Cardiac muscle cell (in vitro differentiated cells and primary cell): ENCODE results near the gene ZNF148. TPM values are rescaled to one million over a fixed set of nuclear protein-coding genes. Genes with fewer than 3 reads are reported as not detected.

Experiments
- DNase-seq, 2 donors: peaks; one replicate each; pipeline versions ENCODE4 v3.0.0 to v3.0.0-alpha.2; 2010 to 2017; ENCODE audit warnings: low read depth in 1 of 2, low spot score in 1 of 2
- H3K27ac ChIP-seq: fragments of 200-600 bp; sonication (generic); 2 replicates; pipeline ENCODE4 v1.5.1; 2016
- H3K27me3 ChIP-seq: fragments of 200-600 bp; sonication (generic); 2 replicates; pipeline ENCODE4 v1.6.0; 2016; ENCODE audit warnings: control low read depth
- H3K36me3 ChIP-seq: fragments of 200-600 bp; sonication (generic); 2 replicates; pipeline ENCODE4 v1.5.1; 2016; ENCODE audit warnings: control low read depth
- H3K4me1 ChIP-seq: fragments of 200-600 bp; sonication (generic); 2 replicates; pipeline ENCODE4 v1.8.1; 2017; ENCODE audit warnings: low read depth, mild to moderate bottlenecking, mixed run types
- H3K4me3 ChIP-seq: fragments of 200-600 bp; sonication (generic); 2 replicates; pipeline ENCODE4 v1.5.1; 2016; ENCODE audit warnings: mild to moderate bottlenecking
- H3K9me3 ChIP-seq: fragments of 200-600 bp; sonication (generic); 2 replicates; pipeline ENCODE4 v1.5.1; 2017; ENCODE audit warnings: low read depth, mild to moderate bottlenecking, control low read depth
- CTCF ChIP-seq: IDR thresholded peaks from 2 replicates; pipeline ENCODE4 v1.5.1; 2012; ENCODE audit warnings: low read depth, mild to moderate bottlenecking, low read length
- polyA plus RNA-seq: library from polyadenylated mRNA; unstranded; fragments of >200 nt; fragmentation: Nextera tagmentation; extraction: Ambion mirVana; gene quantifications from 2 replicates; pipeline ENCODE4 v1.2.1, GENCODE V29; 2016
- total RNA-seq: library from RNA; depleted of rRNA; stranded (reverse); fragments of >200 nt; gene quantifications from 2 replicates; pipeline ENCODE4 v1.2.3, GENCODE V29; 2016

The ZNF148 gene
- total and polyA plus RNA-seq, 2 experiments from 2014 or later, result 26.1 to 29.4 TPM

DNA sequence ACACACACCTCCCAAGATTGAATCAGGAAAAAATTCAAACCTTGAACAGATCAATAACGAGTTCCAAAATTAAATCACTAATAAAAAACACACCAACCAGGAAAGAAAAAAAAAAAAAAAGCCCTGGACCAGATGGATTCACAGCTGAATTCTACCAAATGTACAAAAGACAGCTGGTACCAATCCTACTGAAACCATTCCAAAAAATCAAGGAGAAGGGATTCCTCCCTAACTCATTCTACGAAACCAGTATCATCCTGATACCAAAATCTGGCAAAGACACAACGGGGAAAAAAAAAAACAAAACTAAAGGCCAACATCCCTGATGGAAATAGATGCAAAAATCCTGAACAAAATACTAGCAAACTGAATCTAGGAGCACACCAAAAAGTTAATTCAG is 108.2 kb downstream of the ZNF148 start:
- Histone ChIP-seq H3K4me3 (no peak overlapping the region), H3K9me3 (no peaks in the 10 kb centered on the region), H3K27ac (no peak overlapping the region), H3K36me3 (peaks cover 14% of the 10 kb centered on the region), H3K4me1 (no peaks in the 10 kb centered on the region), H3K27me3 (no peaks in the 10 kb centered on the region)
- DNase-seq, result peak in 1 of 2 donors; percentile 14
- TF ChIP-seq CTCF, result no peak

DNA sequence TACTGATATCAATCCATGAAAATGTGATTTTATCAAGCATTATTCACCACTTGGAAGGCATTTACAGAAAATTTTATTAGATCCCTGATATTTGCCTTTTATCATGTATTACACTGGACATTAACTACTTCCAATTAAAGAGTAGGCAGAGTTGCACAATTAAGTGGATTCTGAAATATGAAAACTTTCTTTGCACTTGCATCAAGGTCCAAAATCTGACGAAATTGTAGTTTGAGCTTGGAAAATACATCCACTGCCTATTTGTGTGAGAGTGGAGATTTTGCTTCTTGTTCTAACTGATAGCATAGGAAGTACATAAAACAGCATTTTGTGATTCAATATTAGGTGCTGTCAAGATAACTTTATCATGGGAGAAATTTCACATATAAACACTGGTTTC is 113.0 kb downstream of the ZNF148 start:
- H3K4me1 ChIP-seq, result peaks cover 4% of the 10 kb centered on the region
- TF ChIP-seq CTCF, result no peak
- H3K27me3 ChIP-seq, result no peaks in the 10 kb centered on the region
- H3K9me3 ChIP-seq, result peaks cover under 1% of the 10 kb centered on the region
- H3K4me3 ChIP-seq, result no peak overlapping the region
- peak in 1 of 2 donors; percentile 25 for DNase-seq
- no peak overlapping the region for H3K27ac ChIP-seq
- H3K36me3 ChIP-seq, result peaks cover 5% of the 10 kb centered on the region

DNA sequence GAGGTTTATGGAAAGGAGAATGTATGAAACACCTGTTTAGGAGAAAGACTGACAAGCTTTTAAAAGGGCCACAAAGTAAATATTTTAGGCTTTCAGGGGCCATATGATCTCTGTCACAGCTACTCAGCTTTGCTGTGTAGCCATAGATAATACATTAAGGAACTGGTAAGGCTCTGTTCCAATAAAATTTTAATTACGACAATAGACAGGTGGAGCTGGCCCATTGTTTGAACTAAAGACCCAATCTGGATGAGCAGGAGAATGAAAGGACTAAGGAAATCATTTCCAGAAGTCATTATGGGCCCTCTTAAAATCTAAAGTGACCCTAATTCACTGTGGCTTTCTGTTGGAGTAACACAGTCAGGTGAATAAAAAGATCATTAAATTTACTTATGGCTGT is 114.1 kb downstream of the ZNF148 start:
- TF ChIP-seq CTCF, result no peak
- Histone ChIP-seq H3K36me3 (peaks cover 5% of the 10 kb centered on the region), H3K9me3 (peaks cover 2% of the 10 kb centered on the region), H3K4me1 (peaks cover 4% of the 10 kb centered on the region), H3K27me3 (no peaks in the 10 kb centered on the region), H3K4me3 (no peak overlapping the region), H3K27ac (no peak overlapping the region)
- no peak for DNase-seq

DNA sequence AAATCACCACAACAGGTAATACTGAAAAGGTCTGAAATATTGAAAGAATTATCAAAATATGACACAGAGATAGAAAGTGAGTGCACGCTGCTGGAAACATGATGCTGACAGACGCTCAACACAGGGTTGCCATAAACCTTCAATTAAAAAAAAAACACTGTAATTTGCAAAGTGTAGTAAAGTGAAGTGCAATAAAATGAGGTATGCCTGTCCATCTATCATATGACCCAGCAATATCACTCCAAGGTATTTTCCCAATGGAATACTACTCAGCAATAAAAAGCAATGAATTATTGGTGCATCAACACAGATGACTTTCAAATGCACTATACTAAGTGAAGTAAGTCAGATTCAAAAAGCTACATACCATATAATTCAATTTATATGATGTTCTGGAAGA is 115.0 kb downstream of the ZNF148 start:
- Histone ChIP-seq H3K9me3 (peaks cover 2% of the 10 kb centered on the region), H3K27me3 (no peaks in the 10 kb centered on the region), H3K4me3 (no peak overlapping the region), H3K4me1 (peaks cover 4% of the 10 kb centered on the region), H3K27ac (no peak overlapping the region), H3K36me3 (peaks cover 5% of the 10 kb centered on the region)
- no peak for TF ChIP-seq CTCF
- no peak for DNase-seq

GRCh38 chr3:125257536-125257935 is 117.6 kb downstream of the ZNF148 start:
- no peak for TF ChIP-seq CTCF

GRCh38 chr3:125256675-125257074 is 118.5 kb downstream of the ZNF148 start:
- Histone ChIP-seq H3K36me3 (peaks cover 3% of the 10 kb centered on the region), H3K27me3 (no peaks in the 10 kb centered on the region), H3K9me3 (peaks cover 2% of the 10 kb centered on the region), H3K4me3 (no peak overlapping the region), H3K27ac (no peak overlapping the region), H3K4me1 (peaks cover 3% of the 10 kb centered on the region)
- TF ChIP-seq CTCF, result no peak
- DNase-seq, result no peak

More at GRCh38 chr3:125257536-125257935, 117.6 kb downstream of the ZNF148 start:
- Histone ChIP-seq H3K4me1 (peaks cover 4% of the 10 kb centered on the region), H3K36me3 (no peaks in the 10 kb centered on the region), H3K27me3 (no peaks in the 10 kb centered on the region), H3K4me3 (no peak overlapping the region), H3K9me3 (peaks cover 2% of the 10 kb centered on the region), H3K27ac (no peak overlapping the region)
- no peak for DNase-seq
